Gastrocnemius medialis (tissue), 4 donors: ENCODE measurements around the gene SLC26A8.

ENCODE experiments used
- POLR2A ChIP-seq, 2 donors: fragments of 450-650 bp; IDR thresholded peaks; one replicate each; pipeline ENCODE4 v1.6.1; 2017; ENCODE audit warnings: antibody characterized with exemption in 2 of 2, mild to moderate bottlenecking in 2 of 2, moderate library complexity in 2 of 2
- TF ChIP-seq, protein P1 (sequence below), 5 experiments: fragments of 450-650 bp in 3 of 5; fragments of 200-600 bp in 2 of 5; sonication (generic) in 2 of 5; IDR thresholded peaks in 4 of 5; conservative IDR thresholded peaks in 1 of 5; 1 replicate in 4 of 5; 2 replicates in 1 of 5; pipeline ENCODE4 v1.5.1; 2016 to 2019; ENCODE audit warnings: antibody characterized with exemption in 5 of 5, mild to moderate bottlenecking in 3 of 5, moderate library complexity in 3 of 5

DNA sequence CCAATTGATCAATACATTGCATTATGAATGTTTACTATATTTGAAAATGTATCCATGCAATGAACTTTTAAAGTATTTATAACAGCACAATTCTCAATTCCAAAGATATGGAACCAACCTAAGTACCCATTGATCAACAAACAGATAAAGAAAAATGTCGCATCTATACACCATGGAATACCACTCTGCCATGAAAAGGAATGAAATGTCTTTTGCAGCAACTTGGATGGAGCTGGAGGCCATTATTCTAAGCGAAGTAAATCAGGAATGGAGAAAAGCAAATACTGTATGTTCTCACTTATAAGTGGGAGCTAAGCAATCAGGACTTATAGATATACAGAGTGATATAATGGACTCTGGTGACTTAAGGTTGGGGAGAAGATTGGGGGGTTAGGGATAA is 126.4 kb downstream of the SLC26A8 start:
- TF ChIP-seq, protein P1, sequence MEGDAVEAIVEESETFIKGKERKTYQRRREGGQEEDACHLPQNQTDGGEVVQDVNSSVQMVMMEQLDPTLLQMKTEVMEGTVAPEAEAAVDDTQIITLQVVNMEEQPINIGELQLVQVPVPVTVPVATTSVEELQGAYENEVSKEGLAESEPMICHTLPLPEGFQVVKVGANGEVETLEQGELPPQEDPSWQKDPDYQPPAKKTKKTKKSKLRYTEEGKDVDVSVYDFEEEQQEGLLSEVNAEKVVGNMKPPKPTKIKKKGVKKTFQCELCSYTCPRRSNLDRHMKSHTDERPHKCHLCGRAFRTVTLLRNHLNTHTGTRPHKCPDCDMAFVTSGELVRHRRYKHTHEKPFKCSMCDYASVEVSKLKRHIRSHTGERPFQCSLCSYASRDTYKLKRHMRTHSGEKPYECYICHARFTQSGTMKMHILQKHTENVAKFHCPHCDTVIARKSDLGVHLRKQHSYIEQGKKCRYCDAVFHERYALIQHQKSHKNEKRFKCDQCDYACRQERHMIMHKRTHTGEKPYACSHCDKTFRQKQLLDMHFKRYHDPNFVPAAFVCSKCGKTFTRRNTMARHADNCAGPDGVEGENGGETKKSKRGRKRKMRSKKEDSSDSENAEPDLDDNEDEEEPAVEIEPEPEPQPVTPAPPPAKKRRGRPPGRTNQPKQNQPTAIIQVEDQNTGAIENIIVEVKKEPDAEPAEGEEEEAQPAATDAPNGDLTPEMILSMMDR (IDR thresholded peaks at IDR 0.05 in 4 of 5, conservative IDR thresholded peaks at IDR 0.05 in 1 of 5): no peak
- TF ChIP-seq POLR2A (IDR thresholded peaks at IDR 0.05): no peak
